A549 (cell line): Measurements from ENCODE around the gene CISH. TPM values are rescaled to one million over a fixed set of nuclear protein-coding genes. Genes with fewer than 3 reads are reported as not detected.

Experiments used
- ATAC-seq, 2 experiments: fragments of 200-7000 bp in 1 of 2; fragments of >200 bp in 1 of 2; cut with Nextera tagmentation in 1 of 2; cut with Tn5 transposase in 1 of 2; 3 replicates each; pipeline versions ENCODE4 v1.8.0 to v1.9.1; 2018 to 2020; ENCODE audit warnings: mild to moderate bottlenecking in 1 of 2, moderate library complexity in 1 of 2
- CTCF ChIA-PET: fragments of 300-600 bp; sonication (Branson Sonifier 250); formaldehyde crosslinking; extraction: SDS; loops from one replicate; lab custom pipeline; 2021; ENCODE audit warnings: antibody characterized with exemption, inconsistent platforms; lab: Yijun Ruan, JAX
- POLR2A ChIA-PET: fragments of 350-600 bp; formaldehyde crosslinking; extraction: SDS; loops from one replicate; lab custom pipeline; 2021; ENCODE audit warnings: antibody characterized with exemption, inconsistent platforms; lab: Yijun Ruan, JAX
- DNase-seq, 2 experiments: peaks; one replicate each; pipeline versions ENCODE4 v3.0.0 to v3.0.0-alpha.2; 2011 to 2016; ENCODE audit warnings: low read depth in 1 of 2, low spot score in 1 of 2
- FAIRE-seq: peaks from 2 replicates; lab custom pipeline; 2011; peaks lifted over from hg19 to GRCh38; lab: Jason Lieb, UNC
- H3K27ac ChIP-seq, 2 experiments: fragments of >200 bp; sonication (Bioruptor Twin); formaldehyde crosslinking; 3 replicates each; pipeline ENCODE4 v1.5.1; 2016 to 2017
- H3K4me1 ChIP-seq: fragments of >200 bp; sonication (Bioruptor Twin); formaldehyde crosslinking; 3 replicates; pipeline ENCODE4 v1.6.1; 2016
- H3K4me2 ChIP-seq: fragments of >200 bp; sonication (Bioruptor Twin); formaldehyde crosslinking; 3 replicates; pipeline ENCODE4 v1.6.1; 2016
- H3K4me3 ChIP-seq: fragments of >200 bp; sonication (Bioruptor Twin); formaldehyde crosslinking; 3 replicates; pipeline ENCODE4 v1.5.1; 2016
- H3K9me3 ChIP-seq: fragments of >200 bp; sonication (Bioruptor Twin); formaldehyde crosslinking; 3 replicates; pipeline ENCODE4 v1.6.1; 2016
- ATOH8 ChIP-seq: fragments of 250-450 bp; sonication (Bioruptor Pico); IDR thresholded peaks from 2 replicates; pipeline ENCODE4 v1.5.0; 2020; ENCODE audit warnings: low read depth, mild to moderate bottlenecking, moderate library complexity
- CBX8 ChIP-seq: fragments of 200-600 bp; sonication (generic); IDR thresholded peaks from 2 replicates; pipeline ENCODE4 v1.6.1; 2016
- CEBPB ChIP-seq, 2 experiments: fragments of >200 bp in 1 of 2; sonication (Bioruptor Twin) in 1 of 2; formaldehyde crosslinking in 1 of 2; IDR thresholded peaks; 2 replicates each; pipeline ENCODE4 v1.6.1; 2012 to 2016
- EHF ChIP-seq: fragments of 250-450 bp; sonication (Bioruptor Pico); IDR thresholded peaks from 2 replicates; pipeline ENCODE4 v1.5.0; 2020; ENCODE audit warnings: mild to moderate bottlenecking
- EP300 ChIP-seq, 2 experiments: fragments of >200 bp; sonication (Bioruptor Twin); formaldehyde crosslinking; IDR thresholded peaks; 2 replicates in 1 of 2; 3 replicates in 1 of 2; pipeline ENCODE4 v1.6.1; 2016 to 2017
- FOXS1 ChIP-seq: fragments of 250-450 bp; sonication (Bioruptor Pico); IDR thresholded peaks from 2 replicates; pipeline ENCODE4 v1.5.0; 2020; ENCODE audit warnings: mild to moderate bottlenecking, moderate library complexity
- HES2 ChIP-seq: fragments of >200 bp; sonication (Bioruptor Twin); formaldehyde crosslinking; IDR thresholded peaks from 2 replicates; pipeline ENCODE4 v1.6.1; 2016
- HOXB13 ChIP-seq: fragments of 250-450 bp; sonication (Bioruptor Pico); IDR thresholded peaks from 2 replicates; pipeline ENCODE4 v1.5.0; 2020; ENCODE audit warnings: low read depth, mild to moderate bottlenecking, moderate library complexity
- JUN ChIP-seq, 2 experiments: fragments of >200 bp; sonication (Bioruptor Twin); formaldehyde crosslinking; IDR thresholded peaks; 2 replicates in 1 of 2; 3 replicates in 1 of 2; pipeline ENCODE4 v1.6.1; 2016 to 2017
- MAX ChIP-seq: IDR thresholded peaks from 2 replicates; pipeline ENCODE4 v1.6.1; 2012
- MAZ ChIP-seq: fragments of 150-350 bp; IDR thresholded peaks from 2 replicates; pipeline ENCODE4 v1.6.1; 2014; ENCODE audit warnings: antibody characterized with exemption, low read depth, low read length, borderline replicate concordance
- NR3C1 ChIP-seq: fragments of >200 bp; sonication (Bioruptor Twin); formaldehyde crosslinking; IDR thresholded peaks from 3 replicates; pipeline ENCODE4 v1.6.1; 2017
- PHF8 ChIP-seq: fragments of 200-600 bp; sonication (generic); IDR thresholded peaks from 2 replicates; pipeline ENCODE4 v1.6.1; 2016; ENCODE audit warnings: low read depth, mild to moderate bottlenecking, antibody characterized with exemption, moderate library complexity, borderline replicate concordance
- POLR2AphosphoS2 ChIP-seq: conservative IDR thresholded peaks from 2 replicates; pipeline ENCODE4 v1.6.1; 2012; ENCODE audit warnings: low read length, improper control_type of control experiment, inconsistent platforms
- RAD21 ChIP-seq, 2 experiments: fragments of >200 bp in 1 of 2; sonication (Bioruptor Twin) in 1 of 2; formaldehyde crosslinking in 1 of 2; IDR thresholded peaks in 1 of 2; conservative IDR thresholded peaks in 1 of 2; 2 replicates in 1 of 2; 3 replicates in 1 of 2; pipeline ENCODE4 v1.6.1; 2012 to 2018; ENCODE audit warnings: inconsistent platforms in 1 of 2
- RARB ChIP-seq: fragments of 250-450 bp; sonication (Bioruptor Pico); IDR thresholded peaks from 2 replicates; pipeline ENCODE4 v1.8.0; 2021; ENCODE audit warnings: mild to moderate bottlenecking, moderate library complexity
- RCOR1 ChIP-seq: fragments of 150-350 bp; IDR thresholded peaks from 2 replicates; pipeline ENCODE4 v1.6.1; 2014; ENCODE audit warnings: antibody characterized with exemption, low read length, low read depth
- SMC3 ChIP-seq: fragments of >200 bp; sonication (Bioruptor Twin); formaldehyde crosslinking; IDR thresholded peaks from 3 replicates; pipeline ENCODE4 v1.6.1; 2018; ENCODE audit warnings: inconsistent platforms
- TP53 ChIP-seq: fragments of 250-450 bp; sonication (Bioruptor Pico); IDR thresholded peaks from 2 replicates; pipeline ENCODE4 v1.5.0; 2021; ENCODE audit warnings: mild to moderate bottlenecking, moderate library complexity
- ZFP36 ChIP-seq: fragments of 450-650 bp; IDR thresholded peaks from 2 replicates; pipeline ENCODE4 v1.6.1; 2014; ENCODE audit warnings: borderline replicate concordance; ENCODE audit not compliant: partially characterized antibody
- ZSCAN20 ChIP-seq: fragments of 250-450 bp; sonication (Bioruptor Pico); IDR thresholded peaks from 2 replicates; pipeline ENCODE4 v1.8.0; 2022; ENCODE audit warnings: mild to moderate bottlenecking, moderate library complexity
- WGBS: methylation state at CpG from one replicate; pipeline ENCODE4 v1.1.6; 2017; ENCODE audit errors: missing lambda C conversion rate; 5-methylcytosine and 5-hydroxymethylcytosine counted together
- polyA plus RNA-seq, 4 experiments: library from polyadenylated mRNA; depleted of rRNA in 3 of 4; stranded (reverse); fragments of >200 nt; fragmentation: RNase III in 1 of 4; extraction: RNeasy Plus Mini Kit Qiagen cat#74134 plus additional on column Dnase treatment in 1 of 4; gene quantifications; 2 replicates in 3 of 4; 3 replicates in 1 of 4; pipeline ENCODE4 v1.2.3, GENCODE V29; 2011 to 2017

The CISH gene
- polyA plus RNA-seq, 2 of the 4 experiments (the other 2 are of a cell fraction) = 0.43 to 0.68 TPM

- WGBS = 77% methylated on average over 4 of the region's 4 CpGs
- ATAC-seq (no peak), FAIRE-seq (no peak), DNase-seq (no peak)
- no peak overlapping the region for H3K27ac ChIP-seq
- no peak for TF ChIP-seq RCOR1
- no peak overlapping the region for H3K4me3 ChIP-seq
- ChIA-PET POLR2A (interaction anchor here (1.3 kb wide), 1 partner anchor 12 kb away, joined by 5 read pairs; no protein-coding TSS in a partner anchor), CTCF (interaction anchor here (1.1 to 3.1 kb wide), 3 partner anchors 17 to 26 kb away, joined by 3 to 17 read pairs (median 14); no protein-coding TSS in a partner anchor)
- peaks cover 14% of the 10 kb centered on the region for H3K4me1 ChIP-seq
- H3K4me2 ChIP-seq = no peak overlapping the region
- no peaks in the 10 kb centered on the region for H3K9me3 ChIP-seq
These were observed 22.7 kb downstream of the CISH start for GRCh38 chr3:50588759-50589433.

GRCh38 chr3:50587806-50588758, 23.5 kb downstream of the CISH start:
- TF ChIP-seq PHF8 = no peak
- peaks cover 14% of the 10 kb centered on the region for H3K4me1 ChIP-seq
- no peak overlapping the region for H3K4me3 ChIP-seq
- no peak for FAIRE-seq
- ChIA-PET CTCF (interaction anchor here (1.1 to 3.1 kb wide), 5 partner anchors 16 to 27 kb away, joined by 3 to 17 read pairs (median 13); no protein-coding TSS in a partner anchor), POLR2A (no interaction called here)
- H3K27ac ChIP-seq = no peak overlapping the region
- no peak; a peak in 1 of 6 replicates for ATAC-seq
- DNase-seq = no peak
- WGBS = 84% methylated on average over 14 of the region's 17 CpGs
- no peaks in the 10 kb centered on the region for H3K9me3 ChIP-seq
- H3K4me2 ChIP-seq = no peak overlapping the region

- Histone ChIP-seq H3K4me3 (no peak overlapping the region), H3K4me1 (peaks cover 10% of the 10 kb centered on the region), H3K9me3 (no peaks in the 10 kb centered on the region), H3K4me2 (no peak overlapping the region), H3K27ac (no peak overlapping the region)
- FAIRE-seq (no peak), DNase-seq (no peak), ATAC-seq (no peak)
- CTCF ChIA-PET = interaction anchor here (1.8 to 2.8 kb wide), 2 partner anchors 15 to 28 kb away, joined by 5 to 13 read pairs; no protein-coding TSS in a partner anchor
- POLR2A ChIA-PET = no interaction called here
- 81% methylated on average over 6 of the region's 6 CpGs for WGBS
- no peak for TF ChIP-seq ATOH8 (CRISPR knock-in tag)
- TF ChIP-seq RAD21 (conservative IDR thresholded peaks at IDR 0.05 in 1 of 2, IDR thresholded peaks at IDR 0.05 in 1 of 2) = no peak
- no peak for TF ChIP-seq JUN (IDR thresholded peaks at IDR 0.05)
- TF ChIP-seq MAZ = no peak
- TF ChIP-seq HOXB13 = no peak
- TF ChIP-seq POLR2AphosphoS2 = no peak
- no peak for TF ChIP-seq MAX
- no peak for TF ChIP-seq ZSCAN20 (CRISPR knock-in tag)
- TF ChIP-seq CEBPB (IDR thresholded peaks at IDR 0.05) = no peak
- no peak for TF ChIP-seq CBX8
- TF ChIP-seq ZFP36 = no peak
- TF ChIP-seq FOXS1 = no peak
- TF ChIP-seq NR3C1 = no peak
- no peak for TF ChIP-seq SMC3
- TF ChIP-seq RARB (CRISPR knock-in tag) = no peak
- TF ChIP-seq TP53 = no peak
- no peak for TF ChIP-seq HES2
- no peak for TF ChIP-seq EHF (CRISPR knock-in tag)
- TF ChIP-seq EP300 (IDR thresholded peaks at IDR 0.05) = no peak
These were observed 24.2 kb downstream of the CISH start for GRCh38 chr3:50587373-50587772.
